HPDE6-E6E7 (cell line): ENCODE results near the gene MYO3B.
"Not testable (repeated sequence)": the region's sequence is repeated elsewhere in the genome, so short reads cannot be mapped to it uniquely, and the experiment has no call there.

Experiments
- DNase-seq: peaks from one replicate; pipeline ENCODE4 v3.0.0; 2011; ENCODE audit warnings: missing footprints; ENCODE audit errors: extremely low spot score

The MYO3B gene

DNA sequence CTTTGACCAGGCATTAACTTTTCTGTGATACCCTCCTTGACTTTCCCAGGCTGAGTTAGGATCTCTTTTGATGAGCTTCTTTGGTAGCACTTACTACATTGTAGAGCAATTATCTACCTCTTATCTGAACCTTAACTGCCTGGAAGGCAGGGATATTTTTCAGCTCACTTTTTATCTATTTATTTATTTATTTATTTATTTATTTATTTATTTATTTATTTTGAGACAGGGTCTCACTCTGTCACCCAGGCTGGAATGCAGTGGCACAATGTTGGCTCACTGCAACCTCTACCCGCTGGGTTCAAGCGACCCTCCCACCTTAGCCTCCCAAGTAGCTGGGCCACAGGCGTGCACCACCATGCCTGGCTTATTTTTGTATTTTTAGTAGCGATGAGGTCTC, 294.6 kb downstream of the MYO3B start:
- DNase-seq, result not testable (repeated sequence)

DNA sequence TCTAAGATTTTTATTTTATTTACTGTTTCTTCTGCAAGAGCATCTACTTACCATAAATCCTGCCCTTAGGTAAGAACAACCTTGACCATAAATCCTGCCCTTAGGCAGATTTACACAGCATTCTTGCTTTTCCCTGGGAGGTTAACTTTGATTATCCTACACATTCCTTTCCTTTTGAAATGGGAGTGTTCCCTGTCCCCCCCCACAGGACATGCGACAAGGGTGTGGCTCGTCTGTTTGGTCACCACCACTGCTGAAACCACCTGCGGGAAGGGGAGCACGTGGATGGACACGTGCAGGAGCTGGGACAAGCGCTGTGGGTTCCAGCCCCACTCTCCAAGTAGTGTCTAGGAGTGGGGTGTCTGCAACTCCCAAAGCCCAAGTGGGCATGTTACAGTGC, 297.9 kb downstream of the MYO3B start:
- no peak for DNase-seq

DNA sequence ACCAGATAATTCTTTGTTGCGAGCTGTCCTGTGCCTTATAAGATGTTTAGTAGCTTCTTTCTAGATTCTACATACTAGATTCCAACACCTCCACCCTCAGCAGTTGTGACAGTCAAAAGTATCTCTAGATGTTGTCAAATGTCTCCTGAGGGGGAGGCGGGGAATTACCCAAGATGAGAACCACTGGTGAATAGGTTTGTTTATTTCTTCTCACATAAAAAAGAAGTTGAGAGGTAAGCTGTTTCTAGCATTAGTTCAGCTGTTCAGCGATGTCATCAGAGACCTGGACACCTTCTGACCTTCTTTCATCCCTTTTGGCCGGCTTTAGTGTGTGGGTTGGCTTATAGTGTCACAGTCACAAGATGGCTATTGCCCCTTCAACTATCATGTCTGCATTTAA, 299.7 kb downstream of the MYO3B start:
- DNase-seq, result no peak

DNA sequence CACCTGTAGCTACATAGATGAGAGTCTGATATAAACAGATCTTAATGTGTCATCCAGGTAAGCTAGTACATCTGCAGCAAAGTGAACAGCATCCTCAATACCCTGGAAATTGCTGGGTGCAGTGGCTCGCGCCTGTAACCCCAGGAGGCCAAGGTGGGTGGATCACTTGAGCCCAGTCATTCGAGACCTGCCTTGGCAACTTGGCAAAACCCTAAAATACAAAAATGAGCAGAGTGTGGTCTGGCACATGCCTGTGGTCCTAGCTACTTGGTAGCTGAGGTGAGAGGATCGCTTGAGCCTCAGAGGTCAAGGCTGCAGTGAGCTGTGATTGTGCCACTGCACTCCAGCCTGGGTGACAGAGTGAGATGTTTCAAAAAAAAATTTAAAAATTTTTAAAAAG, 303.3 kb downstream of the MYO3B start:
- no peak for DNase-seq

DNA sequence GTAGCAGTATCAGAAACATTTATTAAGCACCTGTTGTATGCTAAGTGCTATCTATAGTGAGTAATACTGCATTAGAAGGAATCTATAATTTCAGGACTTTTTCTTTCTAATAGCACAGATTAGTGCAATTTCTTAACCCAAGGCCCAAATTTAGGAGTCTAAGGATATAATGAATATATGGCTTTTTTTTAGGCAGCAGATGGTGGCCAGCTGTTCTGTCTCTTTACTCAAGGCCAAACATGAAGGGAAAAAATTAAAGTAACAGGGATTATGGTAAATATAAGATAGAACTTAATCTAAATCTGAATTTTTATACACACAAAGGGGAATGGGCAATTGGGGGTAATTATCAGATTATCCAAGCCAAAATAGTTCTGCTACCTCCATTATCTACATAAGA, 306.6 kb downstream of the MYO3B start:
- no peak for DNase-seq

DNA sequence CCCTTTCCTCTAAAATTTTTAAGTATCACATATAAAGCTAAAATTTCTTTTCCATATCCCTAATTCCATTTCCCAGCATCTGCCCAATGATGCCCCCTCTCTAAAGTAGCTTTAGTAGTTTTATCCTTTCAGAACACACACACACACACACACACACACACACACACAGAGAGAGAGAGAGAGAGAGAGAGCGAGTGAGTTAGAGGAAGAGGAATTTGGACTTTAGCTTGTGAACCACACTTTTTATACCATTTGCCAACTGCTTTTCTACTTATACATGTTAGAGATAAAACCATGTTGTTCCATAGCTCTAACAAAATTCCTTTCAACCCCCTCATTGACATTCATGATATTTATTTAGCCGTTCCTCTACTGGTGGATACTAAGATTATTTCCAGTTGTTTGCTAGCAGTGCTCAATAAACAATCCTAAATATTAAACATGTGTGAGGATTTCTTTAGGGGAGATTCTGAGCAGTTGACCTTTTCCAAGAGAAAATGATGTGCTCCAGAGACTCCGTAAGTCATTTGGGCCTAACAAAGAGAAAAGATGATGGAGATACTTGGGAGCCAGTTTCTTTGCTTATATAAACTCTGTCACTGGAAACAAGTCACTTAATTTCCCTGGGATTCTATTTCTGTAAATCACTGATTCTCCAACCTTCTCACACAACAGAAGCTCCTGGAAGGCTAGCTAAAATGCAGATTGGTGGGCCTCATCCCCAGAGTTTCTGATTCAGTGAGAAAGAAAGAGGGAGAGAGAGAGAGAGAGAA, 307.5 kb downstream of the MYO3B start:
- DNase-seq, result no peak

DNA sequence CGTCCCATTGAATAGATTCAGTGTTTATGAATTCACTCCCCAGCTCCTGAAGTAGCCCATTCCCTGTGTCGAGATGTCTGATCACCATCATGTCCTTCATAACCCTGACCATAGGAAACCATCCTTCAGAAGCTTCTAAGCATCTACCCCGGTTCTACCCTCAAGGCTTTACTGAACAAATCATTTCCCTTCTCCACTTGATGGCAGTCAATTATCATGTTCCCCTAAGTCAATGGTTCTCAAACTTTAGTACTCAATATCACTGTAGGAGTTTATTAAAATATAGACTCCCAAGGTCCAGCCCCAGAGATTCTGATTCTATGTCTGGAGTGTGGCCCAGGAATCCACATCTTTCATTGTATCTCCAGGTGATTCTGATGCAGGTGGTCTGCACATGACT, 308.8 kb downstream of the MYO3B start:
- no peak for DNase-seq

DNA sequence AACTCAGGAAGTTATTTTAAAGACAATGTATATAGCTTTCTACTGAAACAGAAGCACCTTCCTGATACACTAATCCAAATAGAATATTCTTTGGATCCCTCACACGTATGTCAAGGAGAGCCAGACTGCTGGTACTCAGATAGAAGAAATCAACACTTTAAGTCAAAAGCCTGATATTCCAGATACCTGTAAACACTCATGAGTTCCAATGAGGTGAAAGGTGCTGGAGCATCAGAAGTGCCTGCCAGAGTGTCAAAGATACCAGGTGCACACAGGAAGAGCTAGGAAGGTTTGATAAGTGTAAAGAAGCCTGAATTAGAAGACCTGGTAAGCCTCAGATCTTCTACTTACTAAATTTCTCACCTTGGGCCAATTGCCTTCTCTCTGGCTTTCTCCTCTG, 310.9 kb downstream of the MYO3B start:
- DNase-seq, result no peak

DNA sequence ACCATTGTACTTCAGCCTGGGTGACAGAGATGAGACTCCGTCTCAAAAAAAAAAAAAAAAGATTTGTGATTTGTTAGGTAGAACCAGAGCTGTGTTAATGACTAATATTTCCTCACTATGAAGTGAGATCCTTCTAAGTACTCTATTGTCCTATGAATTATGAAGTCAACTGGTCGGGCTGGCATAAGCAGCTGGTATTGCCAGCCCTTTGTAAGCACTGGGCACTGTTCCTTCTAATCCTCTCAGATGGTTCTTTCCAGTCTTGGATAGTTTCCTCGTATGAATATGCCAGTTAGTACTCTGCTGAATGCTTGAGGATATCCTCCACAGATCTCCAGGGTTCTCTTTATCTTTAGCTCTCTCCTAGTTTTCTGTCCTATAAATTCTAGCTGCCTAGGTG, 314.1 kb downstream of the MYO3B start:
- DNase-seq, result no peak

DNA sequence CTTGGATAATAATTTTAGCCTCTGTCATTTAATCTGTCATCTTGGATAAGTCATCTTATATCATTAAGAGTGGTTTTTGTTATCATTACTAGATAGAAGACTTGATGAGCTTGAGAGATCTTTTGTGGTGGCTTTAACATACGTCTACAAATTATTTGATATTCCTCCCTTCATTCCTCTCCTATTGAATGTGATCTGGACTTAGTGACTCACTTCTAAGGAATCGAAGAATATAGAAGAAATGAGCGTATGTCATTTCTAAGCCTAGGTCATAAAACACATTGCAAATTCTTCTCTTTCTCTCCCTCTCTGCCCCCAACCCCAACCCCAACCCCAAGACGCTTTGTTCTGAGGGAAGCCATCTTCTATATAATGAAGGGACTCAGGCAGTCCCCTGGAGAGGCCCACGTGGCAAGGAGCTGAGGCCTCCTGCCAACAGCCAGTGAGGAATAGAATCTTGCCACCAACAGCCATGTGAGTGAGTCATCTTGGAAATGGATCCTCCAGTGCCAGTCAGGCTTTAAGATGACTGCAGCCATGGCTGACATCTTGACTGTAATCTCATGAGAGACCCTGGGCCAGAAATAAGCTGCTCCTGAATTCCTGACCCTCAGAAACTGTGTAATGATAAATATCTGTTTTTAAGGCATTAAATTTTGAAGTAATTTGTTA, 315.6 kb downstream of the MYO3B start:
- DNase-seq, result no peak

DNA sequence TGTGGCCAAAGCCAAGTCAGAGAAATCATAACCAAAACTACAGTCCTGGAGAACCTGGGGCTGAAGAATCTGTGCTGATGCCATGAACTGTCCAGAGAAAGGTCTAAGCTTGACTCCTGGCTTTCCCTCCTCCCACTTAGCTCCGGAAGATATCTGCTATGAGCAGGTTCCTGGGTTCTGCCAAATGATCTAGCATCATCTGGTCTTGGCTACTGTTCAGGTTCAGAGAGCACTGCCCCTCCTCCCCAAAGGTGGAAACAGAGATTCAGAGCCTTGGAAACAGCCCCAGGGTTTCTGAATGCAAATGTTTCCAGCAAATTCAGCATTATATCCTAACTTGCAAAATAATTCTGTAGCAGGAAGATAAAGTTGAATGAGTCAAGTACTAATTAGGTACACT, 317.9 kb downstream of the MYO3B start:
- DNase-seq, result no peak

DNA sequence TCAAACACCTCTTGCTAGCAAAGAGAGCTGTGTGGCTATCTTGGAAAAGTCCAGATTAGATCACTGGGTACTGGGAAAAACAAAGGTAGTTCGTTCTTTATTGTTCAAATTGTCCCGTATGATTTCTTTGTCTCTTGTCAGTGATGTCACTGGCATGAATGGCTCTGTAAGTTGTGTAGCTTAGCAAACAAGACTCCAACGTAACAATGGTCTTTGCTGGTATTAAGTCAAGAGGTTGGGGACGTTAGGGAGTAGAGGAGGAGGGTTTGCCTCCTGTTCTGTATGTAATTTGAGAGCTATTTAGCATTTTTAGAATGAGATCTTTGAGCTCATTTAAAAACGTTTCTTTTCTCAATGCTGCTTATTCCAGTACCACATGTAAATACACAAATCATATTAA, 320.7 kb downstream of the MYO3B start:
- DNase-seq, result no peak

DNA sequence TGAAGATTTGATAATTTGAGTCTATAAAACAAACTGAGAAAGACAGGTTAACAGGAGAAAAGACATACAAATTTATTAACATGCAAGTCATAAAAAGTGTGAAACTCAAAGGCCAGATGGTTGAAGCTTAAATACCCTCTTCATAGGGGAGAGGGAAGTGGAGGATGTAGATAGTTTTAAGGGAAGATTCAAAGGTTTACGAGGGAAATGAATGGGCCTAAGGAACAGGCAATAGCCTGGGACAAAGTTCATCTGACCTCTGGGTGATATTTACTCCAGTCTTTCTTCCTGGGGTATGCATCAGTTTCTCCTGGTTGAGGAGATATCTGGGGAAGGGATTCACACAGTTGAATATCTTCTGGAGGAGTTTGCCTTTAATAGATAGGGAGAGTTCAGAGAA, 322.2 kb downstream of the MYO3B start:
- no peak for DNase-seq

DNA sequence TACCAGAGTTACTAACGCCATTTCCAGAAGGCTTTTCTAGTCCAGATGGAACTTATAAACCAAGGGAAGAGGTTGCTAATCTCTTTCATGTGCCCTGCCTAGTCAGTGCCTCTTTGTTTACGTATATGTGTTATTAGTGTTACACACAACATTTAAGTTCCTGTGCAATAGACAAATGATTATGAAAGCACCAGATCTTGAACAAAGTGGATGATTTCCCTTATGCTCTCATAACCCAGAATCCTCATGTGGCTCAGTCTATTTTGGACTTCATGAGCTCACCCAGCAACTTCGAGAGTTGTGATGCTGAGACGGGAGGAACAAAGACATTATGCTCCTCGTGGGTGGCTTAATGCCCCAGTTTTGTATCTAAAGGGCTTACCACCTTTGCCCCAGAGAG, 322.8 kb downstream of the MYO3B start:
- DNase-seq, result no peak

DNA sequence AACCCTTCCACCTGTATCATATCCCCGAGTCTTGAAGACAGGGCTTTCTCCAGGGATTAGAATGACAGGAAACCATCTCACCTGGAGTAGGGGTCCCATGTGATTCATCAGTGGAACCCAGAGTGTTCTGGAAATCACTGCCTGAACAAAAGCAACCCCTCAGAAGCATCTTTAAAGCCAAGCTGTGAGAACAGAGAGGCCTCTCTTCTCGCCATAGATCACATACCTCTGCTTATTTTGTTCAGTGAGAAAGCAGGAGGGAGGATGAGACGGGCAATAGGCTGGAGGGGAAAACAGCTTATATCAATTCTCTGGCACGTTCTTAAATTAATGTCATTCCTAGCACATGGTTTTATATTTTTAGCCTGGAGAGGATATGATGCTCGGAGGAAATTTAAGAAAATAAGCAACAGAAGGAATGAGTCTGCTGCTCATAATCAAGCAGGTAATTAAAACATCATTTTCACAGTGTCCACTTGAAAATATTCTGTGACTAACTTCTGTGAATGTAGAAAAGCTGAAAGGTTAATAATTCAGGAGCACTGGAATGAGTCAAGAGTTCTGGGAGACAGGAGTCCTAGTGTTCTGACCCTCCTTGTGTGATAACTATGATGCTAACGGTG, 323.6 kb downstream of the MYO3B start:
- DNase-seq, result no peak

DNA sequence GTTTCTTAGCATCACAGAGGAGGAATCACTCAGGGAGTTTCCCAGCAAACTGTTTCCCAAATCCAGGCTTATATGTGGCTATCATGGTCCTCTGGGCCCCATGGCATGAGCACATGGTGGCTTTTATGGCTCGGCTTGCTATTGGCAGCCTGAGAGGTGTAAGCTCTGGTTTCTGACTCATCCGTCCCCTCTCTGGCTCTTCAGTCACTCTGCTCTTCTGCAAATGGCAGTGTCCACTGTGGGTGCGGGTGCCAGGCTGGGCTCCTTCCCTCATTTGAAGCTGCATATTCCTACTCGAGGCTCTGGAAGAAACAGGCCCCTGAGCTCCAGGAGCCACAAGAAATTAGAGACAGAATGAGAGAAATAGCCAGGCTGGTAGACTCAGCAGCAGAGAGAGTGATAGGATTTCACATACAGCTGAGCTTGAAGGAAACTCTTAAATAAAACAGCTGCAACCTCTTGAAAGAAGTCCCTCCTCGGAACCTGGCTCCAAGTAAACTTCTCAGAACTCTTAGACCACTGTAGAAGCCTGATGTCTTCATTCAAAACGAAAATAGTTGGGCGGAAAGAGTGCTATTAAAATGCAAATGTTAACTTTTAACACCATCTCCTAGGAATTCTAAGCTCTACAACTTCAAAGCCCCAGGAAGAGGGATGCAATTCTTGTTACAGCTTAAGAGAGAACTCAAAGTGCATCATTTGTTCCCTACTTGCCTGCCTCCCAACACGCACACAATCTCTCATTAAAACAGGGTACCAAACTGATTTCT, 324.6 kb downstream of the MYO3B start:
- no peak for DNase-seq

DNA sequence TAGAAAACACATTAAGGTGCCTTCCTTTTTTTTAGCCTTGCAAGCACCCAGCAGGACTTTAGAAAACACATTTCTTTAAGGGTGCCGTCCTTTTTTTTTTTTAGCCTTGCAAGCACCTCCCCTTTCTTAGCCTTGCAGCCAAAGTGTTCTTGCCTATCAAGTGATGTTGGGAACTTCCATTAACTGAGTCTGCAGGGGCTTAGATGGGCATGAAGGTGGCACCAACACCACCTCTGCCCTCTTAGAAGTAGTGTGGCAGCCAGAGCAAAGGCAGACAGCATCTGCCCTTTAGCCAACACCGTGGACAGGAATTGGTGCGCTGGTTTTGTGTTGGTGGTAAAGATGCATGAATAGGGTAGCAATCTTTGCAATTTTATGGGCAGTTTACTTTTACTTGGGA, 325.6 kb downstream of the MYO3B start:
- no peak for DNase-seq

DNA sequence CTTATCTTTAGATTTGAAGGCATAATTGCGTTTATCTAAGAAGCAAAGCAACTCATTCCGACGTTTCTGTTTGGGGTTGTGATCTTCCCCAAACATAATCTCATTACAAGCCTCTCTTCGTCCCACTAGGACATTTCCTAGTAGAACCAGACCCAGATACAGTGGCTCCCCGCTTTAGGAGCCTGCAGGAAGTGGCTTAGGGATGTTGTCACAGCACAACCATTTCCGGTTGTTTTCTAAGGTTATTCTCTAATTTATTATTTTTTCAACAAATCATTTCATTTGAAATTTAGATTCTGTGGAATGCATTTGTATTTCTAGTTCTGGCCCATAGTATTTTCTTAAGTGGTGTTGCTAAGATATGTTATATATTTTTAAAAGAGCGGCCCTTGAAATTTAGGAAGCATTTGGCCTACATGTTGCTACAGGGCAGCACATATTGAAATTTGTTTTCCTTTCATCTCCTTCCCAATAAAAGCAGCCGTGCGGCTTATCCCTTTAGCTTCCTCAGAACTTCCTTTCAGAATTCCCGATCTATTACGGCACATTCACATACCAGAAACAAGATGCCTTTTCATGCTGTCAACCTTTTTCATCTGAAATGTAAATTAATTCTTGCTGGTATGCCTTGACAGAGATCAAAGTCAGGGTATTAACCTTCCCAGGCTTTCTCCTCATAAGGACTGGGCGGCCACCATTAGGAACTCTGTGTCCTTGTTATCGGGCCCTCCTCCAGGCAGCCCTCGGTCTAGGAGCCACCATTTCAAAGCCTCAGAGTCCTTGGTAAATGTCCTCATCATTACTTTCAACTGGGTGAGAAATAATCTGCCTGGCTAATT, 326.2 kb downstream of the MYO3B start:
- DNase-seq, result no peak

DNA sequence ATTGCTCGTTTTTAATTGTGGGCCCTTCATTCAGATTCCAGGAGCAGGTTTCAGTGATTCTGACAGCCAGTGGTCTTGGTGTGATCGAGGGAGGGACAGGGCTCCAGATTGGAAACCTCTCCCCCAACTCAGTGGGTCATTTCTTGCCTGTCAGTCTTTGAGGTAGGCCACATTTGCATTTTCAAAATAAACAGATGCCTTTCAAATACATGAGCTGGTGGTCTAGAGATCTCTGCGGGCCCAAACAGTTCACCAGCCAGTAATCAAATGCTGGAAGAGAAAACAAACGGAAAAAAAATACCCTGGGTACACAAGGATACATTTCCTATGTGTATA, 326.8 kb downstream of the MYO3B start:
- DNase-seq, result no peak

DNA sequence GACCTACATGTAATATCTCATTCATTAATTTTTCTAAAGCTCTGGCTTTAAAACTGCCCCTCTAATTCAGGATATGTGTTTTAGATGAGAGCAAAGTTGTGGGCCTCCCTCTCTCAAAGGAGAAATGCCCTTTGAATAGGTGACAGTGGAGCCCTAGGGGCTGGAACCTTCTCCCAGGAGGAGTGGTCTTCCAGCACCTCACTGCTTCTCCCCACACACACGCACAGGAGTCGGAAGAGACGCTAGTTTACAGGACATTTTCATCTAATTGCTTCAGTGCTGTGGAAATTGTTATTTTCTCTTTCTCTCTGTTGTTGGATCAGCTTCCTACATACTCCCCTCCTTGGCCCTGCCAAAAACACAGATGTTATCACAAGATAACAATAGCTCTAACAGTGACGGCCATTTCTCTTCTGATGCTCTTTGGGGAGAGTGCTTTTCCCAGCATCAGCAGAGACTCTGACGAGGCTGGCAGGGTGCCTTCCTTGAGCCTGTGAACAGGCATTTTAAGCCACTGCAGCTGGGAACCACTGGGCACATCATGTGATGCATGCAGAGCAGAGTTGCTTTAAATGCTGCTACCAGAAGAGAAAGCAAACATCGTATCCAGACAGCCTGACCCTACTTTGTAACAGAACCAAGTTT, 327.8 kb downstream of the MYO3B start:
- no peak for DNase-seq
